ENCODE data around the gene IRF1.

IRF1 gene

DNA sequence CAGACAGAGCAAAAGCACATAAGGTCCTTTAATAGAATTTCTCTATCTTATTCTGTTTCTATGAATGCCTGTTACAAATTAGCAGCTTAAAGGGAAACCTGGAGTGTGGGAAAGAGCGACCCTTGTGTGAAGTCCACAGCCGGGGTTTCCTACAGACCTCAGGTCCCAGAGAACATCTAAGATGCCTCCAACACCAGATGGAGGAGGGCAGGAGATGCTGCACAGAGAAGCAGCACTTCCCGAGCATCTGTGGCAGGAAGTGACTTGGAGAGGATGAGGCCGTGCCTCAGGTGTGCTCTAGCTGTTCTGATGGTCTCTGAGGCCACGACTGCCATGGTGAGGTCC lies 26.8 kb downstream of the IRF1 start:
- peak overlapping the region; percentile 42 for H2AK5ac ChIP-seq (ENCODE audit: low read length, severe bottlenecking)
- peak overlapping the region; percentile 21 to 84 for H3K4ac ChIP-seq (ENCODE audit: low read depth in 1 of 2, low read length in 2 of 2)
- H3K27ac ChIP-seq (ENCODE audit: low read length, poor library complexity, severe bottlenecking): peak overlapping the region; percentile 87
- peak overlapping the region in 1 of 2 experiments; percentile 53 for H3K4me3 ChIP-seq (ENCODE audit: insufficient read depth in 1 of 2, low read depth in 1 of 2, low read length in 2 of 2)
- no peak overlapping the region for H3K4me2 ChIP-seq (ENCODE audit: low read length, poor library complexity, severe bottlenecking)
- peak overlapping the region in 1 of 2 experiments; percentile 12 for H3K14ac ChIP-seq (ENCODE audit: low read length in 2 of 2)
- peaks cover 4 to 9% of the 10 kb centered on the region in 2 experiments for H3K36me3 ChIP-seq (ENCODE audit: control insufficient read depth in 1 of 2, insufficient read depth in 2 of 2, low read depth in 1 of 2, low read length in 2 of 2)
- H3K9ac ChIP-seq (ENCODE audit: low read length): peak overlapping the region; percentile 58
- H2BK12ac ChIP-seq (ENCODE audit: low read length in 2 of 2): peak overlapping the region; percentile 69 to 95
- WGBS: 79% methylated on average over 5 of the region's 5 CpGs
- H3K4me1 ChIP-seq (ENCODE audit: control insufficient read depth, insufficient read depth, low read depth, low read length): peaks cover 54% of the 10 kb centered on the region
- H2BK120ac ChIP-seq (ENCODE audit: low read depth, low read length): peak overlapping the region; percentile 64
- H3K23ac ChIP-seq (ENCODE audit: low read length in 2 of 2): no peak overlapping the region
- peak overlapping the region; percentile 92 for H4K8ac ChIP-seq (ENCODE audit: low read length)
- peak overlapping the region; percentile 86 for H2BK15ac ChIP-seq (ENCODE audit: low read depth, poor library complexity, severe bottlenecking)
- H4K91ac ChIP-seq (ENCODE audit: low read length): peak overlapping the region; percentile 85
- peak overlapping the region; percentile 92 to 96 for H3K18ac ChIP-seq (ENCODE audit: low read depth in 1 of 2, low read length in 2 of 2)
- H3K9me3 ChIP-seq (ENCODE audit: control insufficient read depth, low read length): no peaks in the 10 kb centered on the region
- H3K79me1 ChIP-seq (replicated peaks; ENCODE audit: low read length, poor library complexity, severe bottlenecking): peaks cover 8% of the 10 kb centered on the region
- no peaks in the 10 kb centered on the region for H3K27me3 ChIP-seq (ENCODE audit: control insufficient read depth in 1 of 2, insufficient read depth in 1 of 2, low read length in 2 of 2)
- H2AFZ ChIP-seq (ENCODE audit: low read depth, low read length): no peak overlapping the region
- H2BK5ac ChIP-seq (ENCODE audit: low read depth, low read length, poor library complexity, severe bottlenecking): no peak overlapping the region
- DNase-seq: no peak

DNA sequence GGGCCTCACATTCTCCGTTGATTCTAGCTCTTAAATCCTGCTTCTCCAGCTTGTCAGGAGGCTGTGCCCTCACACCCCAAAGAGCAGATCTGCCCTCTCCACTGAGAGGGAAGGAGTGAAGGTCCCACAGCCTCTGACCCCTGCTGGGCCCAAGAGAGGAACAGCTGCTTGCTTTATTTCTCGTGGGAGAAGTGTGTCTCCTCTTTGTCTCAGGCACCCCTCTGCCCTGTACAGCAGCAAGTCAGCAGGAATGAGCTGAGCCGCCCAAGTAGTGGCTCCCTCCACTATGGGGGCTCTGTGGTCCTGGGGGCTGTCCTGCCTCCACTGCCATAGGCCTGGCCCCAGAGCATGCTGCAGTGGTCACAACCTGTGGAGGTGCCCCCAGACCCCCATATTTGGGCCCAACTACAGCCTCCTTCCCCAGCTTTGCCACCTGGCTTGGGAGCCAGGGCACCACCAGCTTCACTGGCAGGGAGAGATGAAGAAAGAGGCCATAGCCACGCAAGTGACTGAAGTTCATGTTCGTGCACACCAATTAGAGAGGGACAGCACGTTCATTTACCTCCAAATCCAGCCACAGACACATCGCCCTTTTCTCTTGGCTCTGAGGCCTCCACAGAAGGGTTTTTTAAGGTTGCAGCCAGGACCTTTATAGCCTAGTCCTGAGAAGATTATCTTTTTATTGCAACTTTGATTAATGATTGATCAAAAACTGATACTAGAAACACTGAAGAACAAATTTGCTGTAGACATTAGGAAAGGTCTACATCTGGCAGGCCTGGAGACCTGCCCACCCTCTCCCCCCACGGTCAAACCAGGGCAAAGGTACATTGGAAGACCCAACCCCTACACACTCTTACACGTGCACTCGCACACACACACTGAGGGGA lies 27.5 kb downstream of the IRF1 start:
- Histone ChIP-seq H3K4me1 (ENCODE audit: control insufficient read depth, insufficient read depth, low read depth, low read length) (peaks cover 54% of the 10 kb centered on the region), H2BK15ac (ENCODE audit: low read depth, poor library complexity, severe bottlenecking) (peak overlapping the region; percentile 56), H3K4me3 (ENCODE audit: insufficient read depth in 1 of 2, low read depth in 1 of 2, low read length in 2 of 2) (no peak overlapping the region), H2BK12ac (ENCODE audit: low read length in 2 of 2) (peak overlapping the region; percentile 83 to 85), H3K36me3 (ENCODE audit: control insufficient read depth in 1 of 2, insufficient read depth in 2 of 2, low read depth in 1 of 2, low read length in 2 of 2) (peaks cover 4 to 9% of the 10 kb centered on the region in 2 experiments), H3K27ac (ENCODE audit: low read length, poor library complexity, severe bottlenecking) (no peak overlapping the region), H3K18ac (ENCODE audit: low read depth in 1 of 2, low read length in 2 of 2) (peak overlapping the region; percentile 49 to 71), H3K14ac (ENCODE audit: low read length in 2 of 2) (no peak overlapping the region), H2AK5ac (ENCODE audit: low read length, severe bottlenecking) (peak overlapping the region; percentile 46), H3K9me3 (ENCODE audit: control insufficient read depth, low read length) (no peaks in the 10 kb centered on the region), H3K4me2 (ENCODE audit: low read length, poor library complexity, severe bottlenecking) (no peak overlapping the region), H2BK5ac (ENCODE audit: low read depth, low read length, poor library complexity, severe bottlenecking) (no peak overlapping the region), H3K23ac (ENCODE audit: low read length in 2 of 2) (no peak overlapping the region), H2BK120ac (ENCODE audit: low read depth, low read length) (peak overlapping the region; percentile 21), H3K27me3 (ENCODE audit: control insufficient read depth in 1 of 2, insufficient read depth in 1 of 2, low read length in 2 of 2) (no peaks in the 10 kb centered on the region), H3K9ac (ENCODE audit: low read length) (no peak overlapping the region), H4K8ac (ENCODE audit: low read length) (no peak overlapping the region), H4K91ac (ENCODE audit: low read length) (peak overlapping the region; percentile 84), H3K79me1 (replicated peaks; ENCODE audit: low read length, poor library complexity, severe bottlenecking) (peaks cover 8% of the 10 kb centered on the region), H3K4ac (ENCODE audit: low read depth in 1 of 2, low read length in 2 of 2) (peak overlapping the region; percentile 47 to 48), H2AFZ (ENCODE audit: low read depth, low read length) (no peak overlapping the region)
- WGBS: 88% methylated on average over 7 of the region's 10 CpGs
- DNase-seq: no peak

DNA sequence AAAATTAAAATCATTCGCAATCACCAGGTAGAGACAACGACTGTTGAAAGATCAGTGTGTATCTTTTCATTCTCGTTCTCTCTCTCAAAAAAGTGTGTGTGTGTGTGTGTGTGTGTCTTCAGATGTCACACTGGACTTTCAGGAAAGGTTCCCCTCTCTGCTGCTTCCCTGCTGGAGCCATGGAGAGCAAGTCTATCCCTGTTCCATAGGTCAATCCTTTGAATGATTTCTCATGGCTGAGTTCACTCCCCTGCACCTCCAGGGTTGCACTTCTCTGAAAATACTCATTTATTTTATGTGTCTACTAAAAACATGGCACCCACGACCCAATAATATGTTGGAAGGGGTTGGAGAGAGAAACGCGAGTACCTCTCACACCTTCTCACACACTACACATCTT lies 28.2 kb downstream of the IRF1 start:
- Histone ChIP-seq H3K79me1 (replicated peaks; ENCODE audit: low read length, poor library complexity, severe bottlenecking) (peaks cover 8% of the 10 kb centered on the region), H3K18ac (ENCODE audit: low read depth in 1 of 2, low read length in 2 of 2) (peak overlapping the region; percentile 2 to 49), H3K27ac (ENCODE audit: low read length, poor library complexity, severe bottlenecking) (no peak overlapping the region), H3K4me2 (ENCODE audit: low read length, poor library complexity, severe bottlenecking) (no peak overlapping the region), H4K91ac (ENCODE audit: low read length) (peak overlapping the region; percentile 84), H3K23ac (ENCODE audit: low read length in 2 of 2) (no peak overlapping the region), H3K4me3 (ENCODE audit: insufficient read depth in 1 of 2, low read depth in 1 of 2, low read length in 2 of 2) (no peak overlapping the region), H3K9me3 (ENCODE audit: control insufficient read depth, low read length) (no peaks in the 10 kb centered on the region), H3K14ac (ENCODE audit: low read length in 2 of 2) (no peak overlapping the region), H3K27me3 (ENCODE audit: control insufficient read depth in 1 of 2, insufficient read depth in 1 of 2, low read length in 2 of 2) (no peaks in the 10 kb centered on the region), H2BK120ac (ENCODE audit: low read depth, low read length) (no peak overlapping the region), H2BK5ac (ENCODE audit: low read depth, low read length, poor library complexity, severe bottlenecking) (no peak overlapping the region), H3K9ac (ENCODE audit: low read length) (no peak overlapping the region), H4K8ac (ENCODE audit: low read length) (no peak overlapping the region), H2AFZ (ENCODE audit: low read depth, low read length) (no peak overlapping the region), H2BK12ac (ENCODE audit: low read length in 2 of 2) (peak overlapping the region; percentile 11 to 85), H2AK5ac (ENCODE audit: low read length, severe bottlenecking) (peak overlapping the region; percentile 1), H3K36me3 (ENCODE audit: control insufficient read depth in 1 of 2, insufficient read depth in 2 of 2, low read depth in 1 of 2, low read length in 2 of 2) (peaks cover 4 to 7% of the 10 kb centered on the region in 2 experiments), H3K4ac (ENCODE audit: low read depth in 1 of 2, low read length in 2 of 2) (peak overlapping the region in 1 of 2 experiments; percentile 48), H2BK15ac (ENCODE audit: low read depth, poor library complexity, severe bottlenecking) (no peak overlapping the region), H3K4me1 (ENCODE audit: control insufficient read depth, insufficient read depth, low read depth, low read length) (peaks cover 54% of the 10 kb centered on the region)
- 92% methylated on average over 6 of the region's 6 CpGs for WGBS
- DNase-seq: no peak

DNA sequence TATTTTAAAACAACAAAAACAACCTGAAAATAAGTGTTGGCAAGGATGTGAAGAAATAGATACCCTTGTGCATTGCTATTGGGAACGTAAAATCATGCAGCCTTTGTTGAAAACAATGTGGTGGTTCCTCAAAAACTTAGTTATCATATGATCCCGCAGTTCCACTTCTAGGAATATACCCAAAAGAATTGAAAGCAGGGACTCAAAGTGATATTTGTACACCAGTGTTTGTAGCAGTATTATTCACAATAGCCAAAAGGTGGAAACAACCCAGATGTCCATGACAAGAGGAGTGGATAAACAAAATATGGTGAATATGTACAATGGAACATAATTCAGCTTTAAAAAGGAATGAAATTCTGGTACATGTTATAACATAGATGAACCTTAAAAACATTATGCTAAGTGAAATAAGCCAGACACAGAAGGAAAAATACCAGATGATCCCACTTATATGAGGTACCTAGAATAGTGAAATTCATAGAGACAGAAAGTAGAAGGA lies 29.0 kb downstream of the IRF1 start:
- H3K4me2 ChIP-seq (ENCODE audit: low read length, poor library complexity, severe bottlenecking): no peak overlapping the region
- H3K4me1 ChIP-seq (ENCODE audit: control insufficient read depth, insufficient read depth, low read depth, low read length): peaks cover 55% of the 10 kb centered on the region
- peaks cover 9% of the 10 kb centered on the region for H3K79me1 ChIP-seq (replicated peaks; ENCODE audit: low read length, poor library complexity, severe bottlenecking)
- no peak overlapping the region for H3K23ac ChIP-seq (ENCODE audit: low read length in 2 of 2)
- no peak overlapping the region for H3K4ac ChIP-seq (ENCODE audit: low read depth in 1 of 2, low read length in 2 of 2)
- H3K9me3 ChIP-seq (ENCODE audit: control insufficient read depth, low read length): no peaks in the 10 kb centered on the region
- H2AFZ ChIP-seq (ENCODE audit: low read depth, low read length): no peak overlapping the region
- DNase-seq: no peak
- no peak overlapping the region for H2BK5ac ChIP-seq (ENCODE audit: low read depth, low read length, poor library complexity, severe bottlenecking)
- H2BK15ac ChIP-seq (ENCODE audit: low read depth, poor library complexity, severe bottlenecking): no peak overlapping the region
- no peak overlapping the region for H4K91ac ChIP-seq (ENCODE audit: low read length)
- 95% methylated on average over 2 of the region's 2 CpGs for WGBS
- no peak overlapping the region for H4K8ac ChIP-seq (ENCODE audit: low read length)
- no peak overlapping the region for H2BK120ac ChIP-seq (ENCODE audit: low read depth, low read length)
- no peak overlapping the region for H3K9ac ChIP-seq (ENCODE audit: low read length)
- no peak overlapping the region for H3K14ac ChIP-seq (ENCODE audit: low read length in 2 of 2)
- no peak overlapping the region for H3K4me3 ChIP-seq (ENCODE audit: insufficient read depth in 1 of 2, low read depth in 1 of 2, low read length in 2 of 2)
- H3K27ac ChIP-seq (ENCODE audit: low read length, poor library complexity, severe bottlenecking): no peak overlapping the region
- H3K18ac ChIP-seq (ENCODE audit: low read depth in 1 of 2, low read length in 2 of 2): no peak overlapping the region
- peaks cover 4% of the 10 kb centered on the region in 2 experiments for H3K36me3 ChIP-seq (ENCODE audit: control insufficient read depth in 1 of 2, insufficient read depth in 2 of 2, low read depth in 1 of 2, low read length in 2 of 2)
- H3K27me3 ChIP-seq (ENCODE audit: control insufficient read depth in 1 of 2, insufficient read depth in 1 of 2, low read length in 2 of 2): no peaks in the 10 kb centered on the region
- H2AK5ac ChIP-seq (ENCODE audit: low read length, severe bottlenecking): no peak overlapping the region
- H2BK12ac ChIP-seq (ENCODE audit: low read length in 2 of 2): no peak overlapping the region
